Measurements from ENCODE around the gene SNAPC2. TPM values are rescaled to one million over a fixed set of nuclear protein-coding genes. Genes with fewer than 3 reads are reported as not detected.

The SNAPC2 gene
- total and polyA plus RNA-seq, 2 of the 13 experiments (the other 11 are each of a cell fraction or from before 2014, with no cell fraction given) = 10.2 to 12.7 TPM

- TF ChIP-seq, protein P1, sequence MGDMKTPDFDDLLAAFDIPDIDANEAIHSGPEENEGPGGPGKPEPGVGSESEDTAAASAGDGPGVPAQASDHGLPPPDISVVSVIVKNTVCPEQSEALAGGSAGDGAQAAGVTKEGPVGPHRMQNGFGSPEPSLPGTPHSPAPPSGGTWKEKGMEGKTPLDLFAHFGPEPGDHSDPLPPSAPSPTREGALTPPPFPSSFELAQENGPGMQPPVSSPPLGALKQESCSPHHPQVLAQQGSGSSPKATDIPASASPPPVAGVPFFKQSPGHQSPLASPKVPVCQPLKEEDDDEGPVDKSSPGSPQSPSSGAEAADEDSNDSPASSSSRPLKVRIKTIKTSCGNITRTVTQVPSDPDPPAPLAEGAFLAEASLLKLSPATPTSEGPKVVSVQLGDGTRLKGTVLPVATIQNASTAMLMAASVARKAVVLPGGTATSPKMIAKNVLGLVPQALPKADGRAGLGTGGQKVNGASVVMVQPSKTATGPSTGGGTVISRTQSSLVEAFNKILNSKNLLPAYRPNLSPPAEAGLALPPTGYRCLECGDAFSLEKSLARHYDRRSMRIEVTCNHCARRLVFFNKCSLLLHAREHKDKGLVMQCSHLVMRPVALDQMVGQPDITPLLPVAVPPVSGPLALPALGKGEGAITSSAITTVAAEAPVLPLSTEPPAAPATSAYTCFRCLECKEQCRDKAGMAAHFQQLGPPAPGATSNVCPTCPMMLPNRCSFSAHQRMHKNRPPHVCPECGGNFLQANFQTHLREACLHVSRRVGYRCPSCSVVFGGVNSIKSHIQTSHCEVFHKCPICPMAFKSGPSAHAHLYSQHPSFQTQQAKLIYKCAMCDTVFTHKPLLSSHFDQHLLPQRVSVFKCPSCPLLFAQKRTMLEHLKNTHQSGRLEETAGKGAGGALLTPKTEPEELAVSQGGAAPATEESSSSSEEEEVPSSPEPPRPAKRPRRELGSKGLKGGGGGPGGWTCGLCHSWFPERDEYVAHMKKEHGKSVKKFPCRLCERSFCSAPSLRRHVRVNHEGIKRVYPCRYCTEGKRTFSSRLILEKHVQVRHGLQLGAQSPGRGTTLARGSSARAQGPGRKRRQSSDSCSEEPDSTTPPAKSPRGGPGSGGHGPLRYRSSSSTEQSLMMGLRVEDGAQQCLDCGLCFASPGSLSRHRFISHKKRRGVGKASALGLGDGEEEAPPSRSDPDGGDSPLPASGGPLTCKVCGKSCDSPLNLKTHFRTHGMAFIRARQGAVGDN (CRISPR knock-in tag; IDR thresholded peaks at IDR 0.05) = peak; percentile 66
- TF ChIP-seq SOX5 (CRISPR knock-in tag; IDR thresholded peaks at IDR 0.05; ENCODE audit: borderline replicate concordance) (no peak), HMG20B (CRISPR knock-in tag; conservative IDR thresholded peaks at IDR 0.05) (no peak), ZNF484 (CRISPR knock-in tag; IDR thresholded peaks at IDR 0.05; ENCODE audit: borderline replicate concordance, low read depth) (no peak), ZSCAN20 (CRISPR knock-in tag; IDR thresholded peaks at IDR 0.05; ENCODE audit: borderline replicate concordance) (no peak), MIXL1 (CRISPR knock-in tag; IDR thresholded peaks at IDR 0.05) (peak; percentile 51; the same call in 1 of the 2 replicates), IRX3 (CRISPR knock-in tag; IDR thresholded peaks at IDR 0.05; ENCODE audit: borderline replicate concordance, low read depth) (no peak), ZNF550 (CRISPR knock-in tag; IDR thresholded peaks at IDR 0.05; ENCODE audit: borderline replicate concordance) (no peak), ZNF264 (CRISPR knock-in tag; IDR thresholded peaks at IDR 0.05) (0 out of 2 replicates have a peak, but pooled peaks have one; percentile 19), KAT2B (IDR thresholded peaks at IDR 0.05; ENCODE audit: borderline replicate concordance, low read depth, low read length) (no peak), POLR2A (IDR thresholded peaks at IDR 0.05; ENCODE audit: insufficient read depth in 1 of 2, low read depth in 2 of 2, low read length in 2 of 2) (peak in 1 of 2 experiments; percentile 73; a peak in 2 of 4 replicates), HDAC2 (CRISPR knock-in tag; IDR thresholded peaks at IDR 0.05) (peak; percentile 35), HOXA9 (CRISPR knock-in tag; IDR thresholded peaks at IDR 0.05; ENCODE audit: borderline replicate concordance) (no peak), PRDM10 (CRISPR knock-in tag; IDR thresholded peaks at IDR 0.05; ENCODE audit: low read depth) (peak; percentile 61; the same call in 1 of the 2 replicates), ZBTB42 (CRISPR knock-in tag; IDR thresholded peaks at IDR 0.05) (no peak), ZBTB7B (CRISPR knock-in tag; IDR thresholded peaks at IDR 0.05) (peak; percentile 57)
- TF ChIP-seq, protein P2, sequence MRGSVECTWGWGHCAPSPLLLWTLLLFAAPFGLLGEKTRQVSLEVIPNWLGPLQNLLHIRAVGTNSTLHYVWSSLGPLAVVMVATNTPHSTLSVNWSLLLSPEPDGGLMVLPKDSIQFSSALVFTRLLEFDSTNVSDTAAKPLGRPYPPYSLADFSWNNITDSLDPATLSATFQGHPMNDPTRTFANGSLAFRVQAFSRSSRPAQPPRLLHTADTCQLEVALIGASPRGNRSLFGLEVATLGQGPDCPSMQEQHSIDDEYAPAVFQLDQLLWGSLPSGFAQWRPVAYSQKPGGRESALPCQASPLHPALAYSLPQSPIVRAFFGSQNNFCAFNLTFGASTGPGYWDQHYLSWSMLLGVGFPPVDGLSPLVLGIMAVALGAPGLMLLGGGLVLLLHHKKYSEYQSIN (CRISPR knock-in tag; IDR thresholded peaks at IDR 0.05; ENCODE audit: borderline replicate concordance) = no peak
- TF ChIP-seq, protein P3, sequence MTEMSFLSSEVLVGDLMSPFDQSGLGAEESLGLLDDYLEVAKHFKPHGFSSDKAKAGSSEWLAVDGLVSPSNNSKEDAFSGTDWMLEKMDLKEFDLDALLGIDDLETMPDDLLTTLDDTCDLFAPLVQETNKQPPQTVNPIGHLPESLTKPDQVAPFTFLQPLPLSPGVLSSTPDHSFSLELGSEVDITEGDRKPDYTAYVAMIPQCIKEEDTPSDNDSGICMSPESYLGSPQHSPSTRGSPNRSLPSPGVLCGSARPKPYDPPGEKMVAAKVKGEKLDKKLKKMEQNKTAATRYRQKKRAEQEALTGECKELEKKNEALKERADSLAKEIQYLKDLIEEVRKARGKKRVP (CRISPR knock-in tag; IDR thresholded peaks at IDR 0.05) = no peak
- TF ChIP-seq, protein P4, sequence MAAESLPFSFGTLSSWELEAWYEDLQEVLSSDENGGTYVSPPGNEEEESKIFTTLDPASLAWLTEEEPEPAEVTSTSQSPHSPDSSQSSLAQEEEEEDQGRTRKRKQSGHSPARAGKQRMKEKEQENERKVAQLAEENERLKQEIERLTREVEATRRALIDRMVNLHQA (CRISPR knock-in tag; IDR thresholded peaks at IDR 0.05) = no peak
These were observed 1.3 kb upstream of the SNAPC2 start (continued) for GRCh38 chr19:7918615-7919421.
